Measurements from ENCODE around the gene PLCB1.

DNA sequence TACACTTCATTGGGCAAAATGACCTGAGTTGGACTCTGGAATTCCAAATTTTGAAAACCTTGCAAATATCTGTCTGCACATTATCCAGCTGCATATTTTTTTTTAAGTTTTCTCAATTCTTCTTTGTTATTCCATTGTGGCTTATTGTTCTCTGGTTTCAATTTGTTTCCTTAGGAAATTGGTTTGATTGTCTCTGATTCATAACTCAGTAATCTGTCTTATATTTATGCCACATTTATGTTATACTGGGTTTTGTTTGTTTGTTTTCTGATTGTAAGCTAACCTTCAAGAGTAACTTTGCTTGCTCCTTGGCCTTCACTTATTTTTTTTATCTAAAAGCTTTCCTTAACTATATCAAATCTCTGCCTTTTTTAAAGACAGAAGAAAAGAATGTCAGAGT is 743.5 kb downstream of the PLCB1 start:
- TF ChIP-seq CTCF (IDR thresholded peaks at IDR 0.05) = no peak
- no peak for TF ChIP-seq POLR2A (IDR thresholded peaks at IDR 0.05)

Data from uterus (tissue), 2 donors.